ENCODE data around the gene BBS9.

- no peak for TF ChIP-seq POLR2A (IDR thresholded peaks at IDR 0.05; ENCODE audit: low read depth, low read length)
- TF ChIP-seq, protein P1, sequence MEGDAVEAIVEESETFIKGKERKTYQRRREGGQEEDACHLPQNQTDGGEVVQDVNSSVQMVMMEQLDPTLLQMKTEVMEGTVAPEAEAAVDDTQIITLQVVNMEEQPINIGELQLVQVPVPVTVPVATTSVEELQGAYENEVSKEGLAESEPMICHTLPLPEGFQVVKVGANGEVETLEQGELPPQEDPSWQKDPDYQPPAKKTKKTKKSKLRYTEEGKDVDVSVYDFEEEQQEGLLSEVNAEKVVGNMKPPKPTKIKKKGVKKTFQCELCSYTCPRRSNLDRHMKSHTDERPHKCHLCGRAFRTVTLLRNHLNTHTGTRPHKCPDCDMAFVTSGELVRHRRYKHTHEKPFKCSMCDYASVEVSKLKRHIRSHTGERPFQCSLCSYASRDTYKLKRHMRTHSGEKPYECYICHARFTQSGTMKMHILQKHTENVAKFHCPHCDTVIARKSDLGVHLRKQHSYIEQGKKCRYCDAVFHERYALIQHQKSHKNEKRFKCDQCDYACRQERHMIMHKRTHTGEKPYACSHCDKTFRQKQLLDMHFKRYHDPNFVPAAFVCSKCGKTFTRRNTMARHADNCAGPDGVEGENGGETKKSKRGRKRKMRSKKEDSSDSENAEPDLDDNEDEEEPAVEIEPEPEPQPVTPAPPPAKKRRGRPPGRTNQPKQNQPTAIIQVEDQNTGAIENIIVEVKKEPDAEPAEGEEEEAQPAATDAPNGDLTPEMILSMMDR (conservative IDR thresholded peaks at IDR 0.05; ENCODE audit: low read depth, low read length), result no peak
Observed at GRCh38 chr7:33412331-33412730, 283.0 kb downstream of the BBS9 start.
